Heart left ventricle (tissue), 16 donors: ENCODE measurements around the gene DDOST. TPM values are rescaled to one million over a fixed set of nuclear protein-coding genes. Genes with fewer than 3 reads are reported as not detected.

Experiments
- ATAC-seq, 4 donors: fragments of 200-7000 bp; cut with Tn5 transposase; one replicate each; pipeline ENCODE4 v1.9.1; 2020 to 2022; ENCODE audit warnings: moderate library complexity in 4 of 4, mild to moderate bottlenecking in 3 of 4, moderate number of reproducible peaks in 1 of 4
- DNase-seq, 5 donors: peaks; one replicate each; pipeline ENCODE4 v3.0.0-alpha.2; 2020
- H3K27ac ChIP-seq, 12 donors: fragments of 200-600 bp; sonication (generic) in 4 of 12; one replicate each; pipeline versions ENCODE4 v1.5.0 to v1.8.0; 2016 to 2022; ENCODE audit warnings: mild to moderate bottlenecking in 2 of 12
- H3K27me3 ChIP-seq, 9 donors: fragments of 200-600 bp; sonication (generic) in 2 of 9; one replicate each; pipeline versions ENCODE4 v1.5.1 to v1.8.0; 2016 to 2022; ENCODE audit warnings: mild to moderate bottlenecking in 3 of 9
- H3K36me3 ChIP-seq, 9 donors: fragments of 200-600 bp; sonication (generic) in 2 of 9; one replicate each; pipeline versions ENCODE4 v1.5.0 to v1.8.0; 2018 to 2022; ENCODE audit warnings: mild to moderate bottlenecking in 2 of 9
- H3K4me1 ChIP-seq, 12 donors: fragments of 200-600 bp; sonication (generic) in 4 of 12; one replicate each; pipeline versions ENCODE4 v1.5.0 to v1.8.0; 2016 to 2022; ENCODE audit warnings: mild to moderate bottlenecking in 3 of 12
- H3K4me3 ChIP-seq, 12 donors: fragments of 200-600 bp; sonication (generic) in 4 of 12; one replicate each; pipeline versions ENCODE4 v1.5.0 to v1.8.0; 2017 to 2022; ENCODE audit warnings: mild to moderate bottlenecking in 9 of 12, moderate library complexity in 4 of 12
- H3K9me3 ChIP-seq, 12 donors: fragments of 200-600 bp; sonication (generic) in 4 of 12; one replicate each; pipeline versions ENCODE4 v1.5.0 to v1.8.0; 2016 to 2022; ENCODE audit warnings: mild to moderate bottlenecking in 1 of 12
- CTCF ChIP-seq, 12 donors: fragments of 200-600 bp; sonication (generic) in 4 of 12; IDR thresholded peaks; one replicate each; pipeline versions ENCODE4 v1.5.0 to v1.8.0; 2018 to 2022; ENCODE audit warnings: antibody characterized with exemption in 12 of 12, mild to moderate bottlenecking in 5 of 12
- POLR2A ChIP-seq, 2 donors: fragments of 450-650 bp; IDR thresholded peaks; one replicate each; pipeline ENCODE4 v1.6.1; 2017; ENCODE audit warnings: antibody characterized with exemption in 2 of 2, mild to moderate bottlenecking in 2 of 2, moderate library complexity in 2 of 2
- WGBS, 4 donors: extraction: QIAGEN DNeasy Blood & Tissue Kit in 2 of 4; methylation state at CpG; one replicate each; pipeline versions ENCODE4 v1.1.5 to v1.1.7; 2013 to 2018; 5-methylcytosine and 5-hydroxymethylcytosine counted together
- intact Hi-C, 10 donors: fragments of 100-400 bp; cut with DNase I; formaldehyde crosslinking; loops; one replicate each; pipeline versions ENCODE4 v1.11.1 to v1.14.2; 2022
- polyA plus RNA-seq, 2 donors: library from polyadenylated mRNA; stranded (reverse); fragments of 200-250 nt; gene quantifications; one replicate each; pipeline ENCODE4 v1.2.3, GENCODE V29; 2013
- total RNA-seq, 9 donors: library from RNA; depleted of rRNA in 2 of 9; stranded (reverse); fragments of >200 nt in 2 of 9; fragmentation: NEBNext Ultra II Directional in 3 of 9; extraction: Animal tissue kit (Norgen Biotek cat#: 25700) in 3 of 9; gene quantifications; one replicate each; pipeline versions ENCODE4 v1.1.0 to v1.2.4, GENCODE V29; 2016 to 2023
- donor health status: ischemic (EF 13 %, LVEDD 7.1; RV severe dilation, severe dysfunction).
- donor health status: healthy with polysubstance abuse.
- donor health status: DM: no; HTN: yes; CAD: no.
- donor health status: DM: no; HTN: no; CAD: no.
- donor health status: ischemic (EF 25% LVEDD 6.9; RV normal size, moderate dysfunction).
- donor health status: ischemic (EF 25% LVEDD 5.7; RV mildly dilated, moderate dysfunction).
- donor health status: healthy.
- donor health status: DM: yes; HTN: yes; CAD: no.
- donor health status: ischemic (EF 35%, LVEDD 5.7; RV mildly dilated, moderate dysfunction).
- donor health status: nonischemic (EF 11% LVEDD 7.7; RV severe dilation, severe dysfunction).
- donor health status: DM: yes; HTN: yes; CAD: no.
- donor health status: PGD.
- donor health status: ischemic (EF 29% LVEDD 5.4; RV normal size, mild dysfunction).
- donor health status: nonischemic (EF 23%, LVEDD 6.1; RV moderate dilation, normal function).

The DDOST gene
- total and polyA plus RNA-seq, 11 donors = 88.9 to 211 (median 128) TPM

DNA sequence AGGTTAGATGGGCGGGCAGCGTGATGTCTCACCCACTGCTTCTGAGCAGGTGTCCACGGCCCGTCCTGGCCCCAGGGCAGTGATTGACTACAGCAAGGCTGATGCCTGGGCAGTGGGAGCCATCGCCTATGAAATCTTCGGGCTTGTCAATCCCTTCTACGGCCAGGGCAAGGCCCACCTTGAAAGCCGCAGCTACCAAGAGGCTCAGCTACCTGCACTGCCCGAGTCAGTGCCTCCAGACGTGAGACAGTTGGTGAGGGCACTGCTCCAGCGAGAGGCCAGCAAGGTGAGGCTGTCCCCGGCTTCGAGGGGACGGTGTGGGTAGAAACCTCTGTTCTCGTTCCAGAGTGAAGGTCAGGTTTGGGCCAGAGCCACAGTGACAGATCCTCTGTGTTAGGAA is 12.2 kb downstream of the DDOST start:
- Histone ChIP-seq H3K36me3 (peaks cover 3 to 100% (median 91%) of the 10 kb centered on the region in 9 donors), H3K27me3 (no peaks in the 10 kb centered on the region), H3K4me1 (no peaks in the 10 kb centered on the region), H3K4me3 (no peak overlapping the region), H3K9me3 (no peaks in the 10 kb centered on the region), H3K27ac (no peak overlapping the region)
- ATAC-seq (no peak), DNase-seq (no peak)
- 91 to 98% (median 94%) methylated on average over 4 to 15 of the region's 15 CpGs for WGBS, 4 donors
- TF ChIP-seq CTCF (IDR thresholded peaks at IDR 0.05) = no peak
- no peak for TF ChIP-seq POLR2A (IDR thresholded peaks at IDR 0.05)
- intact Hi-C loops = no loop called here

DNA sequence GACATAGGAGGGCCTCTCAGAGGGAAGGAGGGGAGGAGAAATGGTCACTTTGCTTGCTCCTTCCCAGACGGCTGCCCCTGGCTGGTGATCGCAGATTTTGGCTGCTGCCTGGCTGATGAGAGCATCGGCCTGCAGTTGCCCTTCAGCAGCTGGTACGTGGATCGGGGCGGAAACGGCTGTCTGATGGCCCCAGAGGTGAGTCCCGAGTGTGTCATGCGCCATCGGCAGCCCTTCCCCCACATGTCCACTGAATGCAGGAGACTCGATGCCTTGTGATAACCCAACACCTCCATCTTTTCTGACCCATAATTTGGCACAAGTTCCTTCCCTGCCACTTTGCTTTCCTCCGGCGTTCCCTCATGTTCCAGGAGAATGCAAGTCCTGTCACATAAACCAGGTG is 12.7 kb downstream of the DDOST start:
- Histone ChIP-seq H3K9me3 (no peaks in the 10 kb centered on the region), H3K27ac (no peak overlapping the region), H3K4me3 (no peak overlapping the region), H3K27me3 (no peaks in the 10 kb centered on the region), H3K36me3 (peaks cover 3 to 100% (median 91%) of the 10 kb centered on the region in 9 donors), H3K4me1 (no peaks in the 10 kb centered on the region)
- 87 to 93% (median 92%) methylated on average over 9 to 13 of the region's 13 CpGs for WGBS, 4 donors
- no peak for DNase-seq
- no peak for ATAC-seq
- no peak for TF ChIP-seq CTCF (IDR thresholded peaks at IDR 0.05)
- no peak for TF ChIP-seq POLR2A (IDR thresholded peaks at IDR 0.05)
- intact Hi-C loops = no loop called here

DNA sequence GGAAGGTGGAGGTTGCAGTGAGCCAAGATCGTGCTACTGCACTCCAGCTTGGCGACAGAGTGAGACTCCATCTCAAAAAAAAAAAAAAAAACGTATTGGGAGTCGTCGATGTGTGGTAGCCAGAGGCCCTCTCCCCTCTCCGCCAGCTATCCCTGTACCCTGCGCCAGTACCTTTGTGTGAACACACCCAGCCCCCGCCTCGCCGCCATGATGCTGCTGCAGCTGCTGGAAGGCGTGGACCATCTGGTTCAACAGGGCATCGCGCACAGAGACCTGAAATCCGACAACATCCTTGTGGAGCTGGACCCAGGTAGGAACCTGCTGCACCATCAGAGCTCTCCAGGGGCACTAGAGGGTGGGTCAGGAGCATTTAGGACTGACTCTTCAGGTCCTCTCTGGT is 15.8 kb downstream of the DDOST start:
- Histone ChIP-seq H3K27me3 (no peaks in the 10 kb centered on the region), H3K9me3 (no peaks in the 10 kb centered on the region), H3K27ac (no peak overlapping the region), H3K4me1 (no peaks in the 10 kb centered on the region), H3K4me3 (no peak overlapping the region), H3K36me3 (peaks cover 0 to 100% (median 91%) of the 10 kb centered on the region in 9 donors)
- ATAC-seq (no peak), DNase-seq (no peak)
- 79 to 91% (median 86%) methylated on average over 14 of the region's 14 CpGs for WGBS, 4 donors
- no peak for TF ChIP-seq POLR2A (IDR thresholded peaks at IDR 0.05)
- no peak for TF ChIP-seq CTCF (IDR thresholded peaks at IDR 0.05)
- intact Hi-C loops = no loop called here

DNA sequence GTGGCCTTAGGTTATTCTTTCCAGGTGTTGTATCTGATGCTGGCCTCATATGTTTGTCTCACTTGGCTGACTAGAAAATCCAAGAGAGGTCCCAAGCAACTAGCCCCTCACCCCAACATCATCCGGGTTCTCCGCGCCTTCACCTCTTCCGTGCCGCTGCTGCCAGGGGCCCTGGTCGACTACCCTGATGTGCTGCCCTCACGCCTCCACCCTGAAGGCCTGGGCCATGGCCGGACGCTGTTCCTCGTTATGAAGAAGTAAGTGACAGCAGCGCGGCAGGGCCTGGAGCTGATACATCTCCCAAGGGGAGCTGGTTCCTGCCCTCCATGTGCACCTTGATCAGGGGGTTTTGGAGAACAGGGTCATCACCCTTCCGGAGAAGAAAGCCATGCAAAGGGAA is 16.8 kb downstream of the DDOST start:
- no peak for DNase-seq
- H3K4me1 ChIP-seq = peaks cover 0 to 3% (median 0%) of the 10 kb centered on the region in 12 donors
- H3K9me3 ChIP-seq = no peaks in the 10 kb centered on the region
- no peak overlapping the region for H3K4me3 ChIP-seq
- 89 to 92% (median 91%) methylated on average over 13 of the region's 13 CpGs for WGBS, 4 donors
- intact Hi-C loops = loop anchor here in 1 of 10 donors (5.0 kb wide), 2 partner anchors 67 to 122 kb away; no protein-coding TSS in a partner anchor
- no peak overlapping the region for H3K27ac ChIP-seq
- peaks cover 0 to 100% (median 92%) of the 10 kb centered on the region in 9 donors for H3K36me3 ChIP-seq
- ATAC-seq = no peak
- no peak for TF ChIP-seq CTCF (IDR thresholded peaks at IDR 0.05)
- TF ChIP-seq POLR2A (IDR thresholded peaks at IDR 0.05) = no peak
- no peaks in the 10 kb centered on the region for H3K27me3 ChIP-seq
